ENCODE measurements around the gene CREB5. TPM values are rescaled to one million over a fixed set of nuclear protein-coding genes. Genes with fewer than 3 reads are reported as not detected.

Gene CREB5
- total and polyA plus RNA-seq, 2 of the 8 experiments (the other 6 are each of a cell fraction or from before 2014, with no cell fraction given), result 2.4 to 2.7 TPM

- TF ChIP-seq CHD7 (IDR thresholded peaks at IDR 0.05; ENCODE audit: insufficient replicate concordance, low read length), result no peak
- no peak for TF ChIP-seq BCL11A (IDR thresholded peaks at IDR 0.05; ENCODE audit: low read depth in 2 of 2, low read length in 2 of 2)
- TF ChIP-seq SP1 (IDR thresholded peaks at IDR 0.05; ENCODE audit: low read depth, low read length), result no peak
- TF ChIP-seq SIX5 (IDR thresholded peaks at IDR 0.05; ENCODE audit: low read depth, low read length), result no peak
- no peak for TF ChIP-seq POLR2AphosphoS5 (IDR thresholded peaks at IDR 0.05; ENCODE audit: low read depth, low read length)
- TF ChIP-seq CHD2 (IDR thresholded peaks at IDR 0.05; ENCODE audit: low read length), result no peak
- no peak for TF ChIP-seq SP4 (IDR thresholded peaks at IDR 0.05; ENCODE audit: low read length)
- no peak for TF ChIP-seq SRF (IDR thresholded peaks at IDR 0.05; ENCODE audit: low read depth, low read length)
- no peak for TF ChIP-seq CBX8 (IDR thresholded peaks at IDR 0.05; ENCODE audit: borderline replicate concordance, low read depth, low read length)
- TF ChIP-seq SAP30 (IDR thresholded peaks at IDR 0.05; ENCODE audit: insufficient read depth, insufficient replicate concordance, low read length), result no peak
- TF ChIP-seq PHF8 (conservative IDR thresholded peaks at IDR 0.05; ENCODE audit: low read depth, low read length), result no peak
- no peak for TF ChIP-seq ASH2L (IDR thresholded peaks at IDR 0.05; ENCODE audit: low read length)
Measured at GRCh38 chr7:28505867-28506266, 93.5 kb downstream of the CREB5 start (continued).
